ENCODE results near the gene LMBRD1. TPM values are rescaled to one million over a fixed set of nuclear protein-coding genes. Genes with fewer than 3 reads are reported as not detected.
"Not testable (repeated sequence)": the region's sequence is repeated elsewhere in the genome, so short reads cannot be mapped to it uniquely, and the experiment has no call there.

The LMBRD1 gene
- total RNA-seq, 1 donor from 2014 or later, result 24.9 TPM

- TF ChIP-seq CTCF (conservative IDR thresholded peaks at IDR 0.05; ENCODE audit: low read depth, low read length), result no peak
These were observed 7.2 kb downstream of the LMBRD1 start for GRCh38 chr6:69789578-69789977.

GRCh38 chr6:69787436-69787835 lies 9.4 kb downstream of the LMBRD1 start:
- not testable (repeated sequence) for H3K4me3 ChIP-seq (ENCODE audit: low read depth, low read length); DNase-seq (ENCODE audit: low read depth)

More at GRCh38 chr6:69789578-69789977, 7.2 kb downstream of the LMBRD1 start:
- DNase-seq (ENCODE audit: low read depth), result no peak
- no peak overlapping the region for H3K4me3 ChIP-seq (ENCODE audit: low read depth, low read length)

GRCh38 chr6:69785697-69786096 lies 11.1 kb downstream of the LMBRD1 start:
- H3K4me3 ChIP-seq (ENCODE audit: low read depth, low read length), result no peak overlapping the region
- no peak for DNase-seq (ENCODE audit: low read depth)
- no peak for TF ChIP-seq CTCF (conservative IDR thresholded peaks at IDR 0.05; ENCODE audit: low read depth, low read length)

- H3K4me3 ChIP-seq (ENCODE audit: low read depth, low read length), result no peak overlapping the region
- no peak for DNase-seq (ENCODE audit: low read depth)
- no peak for TF ChIP-seq CTCF (conservative IDR thresholded peaks at IDR 0.05; ENCODE audit: low read depth, low read length)
These were observed 12.0 kb downstream of the LMBRD1 start for GRCh38 chr6:69784595-69785377.

- no peak for TF ChIP-seq CTCF (conservative IDR thresholded peaks at IDR 0.05; ENCODE audit: low read depth, low read length)
- no peak overlapping the region for H3K4me3 ChIP-seq (ENCODE audit: low read depth, low read length)
- no peak for DNase-seq (ENCODE audit: low read depth)
These were observed 13.7 kb downstream of the LMBRD1 start for GRCh38 chr6:69783108-69783507.

- no peak for TF ChIP-seq CTCF (conservative IDR thresholded peaks at IDR 0.05; ENCODE audit: low read depth, low read length)
- H3K4me3 ChIP-seq (ENCODE audit: low read depth, low read length), result no peak overlapping the region
- DNase-seq (ENCODE audit: low read depth), result peak; percentile 40
These were observed 16.1 kb downstream of the LMBRD1 start for GRCh38 chr6:69780585-69781178.

- no peak for TF ChIP-seq CTCF (conservative IDR thresholded peaks at IDR 0.05; ENCODE audit: low read depth, low read length)
- no peak overlapping the region for H3K4me3 ChIP-seq (ENCODE audit: low read depth, low read length)
- no peak for DNase-seq (ENCODE audit: low read depth)
These were observed 20.9 kb downstream of the LMBRD1 start for GRCh38 chr6:69775941-69776340.

Data from epithelial cell of proximal tubule (primary cell).